IgD-negative memory B cell (primary cell): ENCODE measurements around the gene RAB20. TPM values are rescaled to one million over a fixed set of nuclear protein-coding genes. Genes with fewer than 3 reads are reported as not detected.
A peak's percentile ranks its signal among the peaks of the same experiment; 100 is the strongest.
"Not testable (repeated sequence)": the region's sequence is repeated elsewhere in the genome, so short reads cannot be mapped to it uniquely, and the experiment has no call there.

Source experiments
- H3K27ac Mint-ChIP-seq, 3 donors: one replicate each; pipeline ENCODE4 v1.8.0; 2020 to 2022; ENCODE audit warnings: mild to moderate bottlenecking in 3 of 3, mixed read lengths in 3 of 3, moderate library complexity in 1 of 3
- H3K27me3 Mint-ChIP-seq: one replicate; pipeline ENCODE4 v1.8.0; 2021; ENCODE audit warnings: mixed read lengths
- H3K36me3 Mint-ChIP-seq: one replicate; pipeline ENCODE4 v1.8.0; 2020; ENCODE audit warnings: mild to moderate bottlenecking, mixed read lengths
- H3K4me1 Mint-ChIP-seq, 3 donors: one replicate each; pipeline ENCODE4 v1.8.0; 2020 to 2022; ENCODE audit warnings: mixed read lengths in 3 of 3, mild to moderate bottlenecking in 1 of 3
- H3K4me3 Mint-ChIP-seq, 4 donors: one replicate each; pipeline ENCODE4 v1.8.0; 2020 to 2022; ENCODE audit warnings: mild to moderate bottlenecking in 4 of 4, mixed read lengths in 4 of 4, moderate library complexity in 3 of 4
- H3K9me3 Mint-ChIP-seq, 3 donors: one replicate each; pipeline ENCODE4 v1.8.0; 2020 to 2021; ENCODE audit warnings: mixed read lengths in 3 of 3, mild to moderate bottlenecking in 1 of 3
- polyA plus RNA-seq: library from polyadenylated mRNA; unstranded; fragments of 300-500 nt; fragmentation: Illumina TruSeq; gene quantifications from one replicate; pipeline ENCODE4 v1.2.3, GENCODE V29; 2021

RAB20 gene
- polyA plus RNA-seq, 1 donor from 2014 or later: 1.7 TPM

- H3K4me1 Mint-ChIP-seq: no peaks in the 10 kb centered on the region
- peaks cover 35% of the 10 kb centered on the region for H3K27me3 Mint-ChIP-seq
- no peak overlapping the region for H3K4me3 Mint-ChIP-seq
- H3K27ac Mint-ChIP-seq: no peak overlapping the region
- no peaks in the 10 kb centered on the region for H3K36me3 Mint-ChIP-seq
- no peaks in the 10 kb centered on the region for H3K9me3 Mint-ChIP-seq
Measured at GRCh38 chr13:110582421-110582954, 21.0 kb upstream of the RAB20 start.

- no peak overlapping the region for H3K4me3 Mint-ChIP-seq
- H3K27me3 Mint-ChIP-seq: peaks cover 38% of the 10 kb centered on the region
- no peak overlapping the region for H3K27ac Mint-ChIP-seq
- H3K4me1 Mint-ChIP-seq: no peaks in the 10 kb centered on the region
- no peaks in the 10 kb centered on the region for H3K36me3 Mint-ChIP-seq
- H3K9me3 Mint-ChIP-seq: no peaks in the 10 kb centered on the region
Measured at GRCh38 chr13:110581506-110582185, 20.1 kb upstream of the RAB20 start.

- H3K27ac Mint-ChIP-seq: no peak overlapping the region
- H3K36me3 Mint-ChIP-seq: no peaks in the 10 kb centered on the region
- peaks cover 42% of the 10 kb centered on the region for H3K27me3 Mint-ChIP-seq
- H3K4me3 Mint-ChIP-seq: no peak overlapping the region
- peaks cover 2 to 5% (median 4%) of the 10 kb centered on the region in 3 donors for H3K4me1 Mint-ChIP-seq
- H3K9me3 Mint-ChIP-seq: no peaks in the 10 kb centered on the region
Measured at GRCh38 chr13:110580800-110581199, 19.3 kb upstream of the RAB20 start.

- Mint-ChIP-seq H3K27ac (no peak overlapping the region), H3K4me1 (peaks cover 8 to 12% (median 11%) of the 10 kb centered on the region in 3 donors), H3K36me3 (no peaks in the 10 kb centered on the region), H3K27me3 (peaks cover 54% of the 10 kb centered on the region), H3K9me3 (no peaks in the 10 kb centered on the region), H3K4me3 (no peak overlapping the region)
Measured at GRCh38 chr13:110578363-110578762, 16.8 kb upstream of the RAB20 start.

GRCh38 chr13:110576736-110577476 is 15.4 kb upstream of the RAB20 start:
- Mint-ChIP-seq H3K27ac (no peak overlapping the region), H3K9me3 (no peaks in the 10 kb centered on the region), H3K4me1 (peaks cover 8 to 12% (median 11%) of the 10 kb centered on the region in 3 donors), H3K36me3 (no peaks in the 10 kb centered on the region), H3K27me3 (peaks cover 53% of the 10 kb centered on the region), H3K4me3 (peak overlapping the region in 1 of 4 donors; percentile 70)

GRCh38 chr13:110576070-110576394 is 14.5 kb upstream of the RAB20 start:
- Mint-ChIP-seq H3K27ac (no peak overlapping the region), H3K27me3 (peaks cover 51% of the 10 kb centered on the region), H3K4me3 (peak overlapping the region in 3 of 4 donors; percentile 64 to 82 (median 81))

DNA sequence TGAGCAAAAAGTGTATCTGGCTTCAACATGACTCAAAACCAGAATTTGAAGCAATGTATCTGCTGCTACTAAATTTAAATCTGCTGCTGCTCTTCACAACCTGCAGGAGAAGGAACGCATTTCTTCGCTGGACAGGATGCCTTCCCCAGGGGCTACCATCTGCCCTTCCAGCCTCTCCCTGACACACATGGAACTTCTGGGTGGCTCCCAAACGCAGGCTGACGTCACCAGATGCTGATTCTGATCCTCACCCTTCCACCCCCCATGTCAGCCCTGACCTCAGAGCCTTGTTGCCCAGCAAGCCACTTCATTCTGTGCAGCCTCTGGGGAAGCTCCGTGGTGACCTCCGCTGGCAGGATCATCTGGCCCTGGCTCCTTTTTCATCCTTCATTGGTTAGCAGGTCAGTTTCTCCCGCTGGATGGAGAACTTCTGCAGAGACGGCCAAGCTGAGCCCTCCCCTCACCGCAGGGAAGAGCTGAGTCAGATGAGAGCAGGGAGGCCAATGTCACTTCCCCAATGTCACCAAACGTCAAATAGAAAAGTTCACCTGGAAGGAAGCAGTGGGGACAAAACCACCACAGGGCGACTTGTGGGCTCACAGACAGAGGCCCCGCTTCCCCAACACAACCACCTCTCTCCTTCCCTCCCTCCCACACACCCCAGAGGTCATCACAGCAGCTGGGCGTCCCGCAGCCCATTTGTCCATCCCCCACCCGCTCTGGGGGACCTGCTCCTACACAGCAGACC is 14.0 kb upstream of the RAB20 start:
- Mint-ChIP-seq H3K4me1 (peaks cover 8 to 12% (median 11%) of the 10 kb centered on the region in 3 donors), H3K9me3 (no peaks in the 10 kb centered on the region), H3K27me3 (peaks cover 48% of the 10 kb centered on the region), H3K36me3 (no peaks in the 10 kb centered on the region), H3K27ac (no peak overlapping the region), H3K4me3 (peak overlapping the region in 3 of 4 donors; percentile 64 to 82 (median 81))

More at GRCh38 chr13:110576070-110576394, 14.5 kb upstream of the RAB20 start:
- Mint-ChIP-seq H3K4me1 (peaks cover 8 to 12% (median 11%) of the 10 kb centered on the region in 3 donors), H3K9me3 (no peaks in the 10 kb centered on the region), H3K36me3 (no peaks in the 10 kb centered on the region)

GRCh38 chr13:110574161-110574560 is 12.6 kb upstream of the RAB20 start:
- Mint-ChIP-seq H3K27ac (no peak overlapping the region), H3K9me3 (no peaks in the 10 kb centered on the region), H3K27me3 (peaks cover 54% of the 10 kb centered on the region), H3K4me1 (peaks cover 8 to 12% (median 11%) of the 10 kb centered on the region in 3 donors), H3K36me3 (no peaks in the 10 kb centered on the region), H3K4me3 (no peak overlapping the region)

DNA sequence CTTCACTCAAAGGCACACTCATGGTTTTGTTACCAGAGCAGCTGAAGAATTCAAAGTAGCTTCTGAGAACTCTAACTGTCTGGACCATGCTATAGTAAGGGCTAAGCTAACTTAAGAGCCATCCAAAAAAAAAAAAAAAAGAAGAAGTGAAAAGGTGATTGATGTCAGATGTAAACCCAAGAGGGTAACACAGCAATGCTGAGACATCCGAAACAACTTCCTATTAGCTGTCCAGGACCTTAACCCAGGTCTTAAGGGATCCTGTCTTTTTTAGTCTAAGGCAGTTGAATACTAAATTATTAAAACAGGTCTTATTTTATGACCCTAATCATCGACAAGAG is 11.2 kb upstream of the RAB20 start:
- peaks cover 57% of the 10 kb centered on the region for H3K27me3 Mint-ChIP-seq
- no peaks in the 10 kb centered on the region for H3K36me3 Mint-ChIP-seq
- H3K4me1 Mint-ChIP-seq: peaks cover 8 to 12% (median 11%) of the 10 kb centered on the region in 3 donors
- no peaks in the 10 kb centered on the region for H3K9me3 Mint-ChIP-seq
- H3K4me3 Mint-ChIP-seq: no peak overlapping the region
- no peak overlapping the region for H3K27ac Mint-ChIP-seq

- no peaks in the 10 kb centered on the region for H3K9me3 Mint-ChIP-seq
- H3K36me3 Mint-ChIP-seq: no peaks in the 10 kb centered on the region
- H3K27me3 Mint-ChIP-seq: peaks cover 56% of the 10 kb centered on the region
- no peak overlapping the region for H3K27ac Mint-ChIP-seq
- no peak overlapping the region for H3K4me3 Mint-ChIP-seq
- H3K4me1 Mint-ChIP-seq: peaks cover 8 to 12% (median 11%) of the 10 kb centered on the region in 3 donors
Measured at GRCh38 chr13:110571896-110572777, 10.6 kb upstream of the RAB20 start.

DNA sequence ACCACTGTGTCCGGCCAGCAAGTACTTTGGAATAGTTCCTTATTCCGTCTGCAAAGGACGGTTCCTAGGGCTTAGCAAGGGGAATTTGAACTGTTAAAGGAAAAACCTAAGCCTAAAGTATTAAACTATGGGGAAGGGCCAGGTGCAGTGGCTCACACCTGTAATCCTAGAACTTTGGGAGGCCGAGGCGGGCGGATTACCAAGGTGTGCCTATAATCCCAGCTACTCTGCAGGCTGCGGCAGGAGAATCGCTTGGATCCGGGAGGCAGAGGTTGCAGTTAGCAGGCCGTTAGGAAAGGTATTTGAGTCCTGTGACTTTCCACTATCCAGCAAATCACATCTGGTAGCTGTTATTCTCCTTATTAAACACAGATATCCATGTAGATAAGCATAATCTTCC is 9.4 kb upstream of the RAB20 start:
- Mint-ChIP-seq H3K4me3 (no peak overlapping the region), H3K4me1 (peaks cover 5 to 11% (median 7%) of the 10 kb centered on the region in 3 donors), H3K9me3 (no peaks in the 10 kb centered on the region), H3K27me3 (peaks cover 59% of the 10 kb centered on the region), H3K27ac (no peak overlapping the region), H3K36me3 (no peaks in the 10 kb centered on the region)

DNA sequence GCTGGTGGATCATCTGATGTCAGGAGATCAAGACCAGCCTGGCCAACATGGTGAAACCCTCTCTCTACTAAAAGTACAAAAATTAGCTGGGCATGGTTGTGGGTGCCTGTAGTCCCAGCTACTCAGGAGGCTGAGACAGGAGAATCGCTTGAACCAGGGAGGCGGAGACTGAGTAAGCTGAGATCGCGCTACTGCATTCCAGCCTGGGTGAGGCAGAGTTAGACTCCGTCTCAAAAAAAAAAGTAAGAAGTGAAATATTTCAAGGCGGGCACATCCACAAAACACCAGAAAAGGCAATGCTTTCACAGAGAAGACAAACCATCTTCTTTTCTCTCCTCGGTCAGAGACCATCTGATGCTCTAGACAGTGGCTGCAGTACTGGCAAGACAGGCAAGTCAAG is 8.4 kb upstream of the RAB20 start:
- H3K9me3 Mint-ChIP-seq, H3K27ac Mint-ChIP-seq, H3K4me1 Mint-ChIP-seq, H3K36me3 Mint-ChIP-seq, H3K4me3 Mint-ChIP-seq: not testable (repeated sequence)
- peaks cover 54% of the 10 kb centered on the region for H3K27me3 Mint-ChIP-seq

- Mint-ChIP-seq H3K27me3 (peaks cover 56% of the 10 kb centered on the region), H3K9me3 (no peaks in the 10 kb centered on the region), H3K27ac (peak overlapping the region in 1 of 3 donors; percentile 23), H3K4me1 (peaks cover 3 to 4% (median 4%) of the 10 kb centered on the region in 3 donors), H3K4me3 (no peak overlapping the region), H3K36me3 (no peaks in the 10 kb centered on the region)
Measured at GRCh38 chr13:110568612-110569011, 7.1 kb upstream of the RAB20 start.

- H3K9me3 Mint-ChIP-seq: no peaks in the 10 kb centered on the region
Measured at GRCh38 chr13:110566171-110566570, 4.6 kb upstream of the RAB20 start.

More at GRCh38 chr13:110566171-110566570, 4.6 kb upstream of the RAB20 start:
- H3K4me3 Mint-ChIP-seq: no peak overlapping the region
- H3K4me1 Mint-ChIP-seq: peaks cover 5 to 8% (median 8%) of the 10 kb centered on the region in 3 donors
- peaks cover 54% of the 10 kb centered on the region for H3K27me3 Mint-ChIP-seq
- H3K36me3 Mint-ChIP-seq: peaks cover 2% of the 10 kb centered on the region
- H3K27ac Mint-ChIP-seq: no peak overlapping the region
